H1 (cell line): Measurements from ENCODE around the gene SAMM50.

ENCODE experiments used
- ATF2 ChIP-seq: IDR thresholded peaks from 2 replicates; pipeline ENCODE4 v1.6.1; 2012; ENCODE audit warnings: low read length, inconsistent platforms
- CEBPB ChIP-seq: IDR thresholded peaks from 2 replicates; pipeline ENCODE4 v1.6.1; 2012; ENCODE audit warnings: low read depth, low read length
- EGR1 ChIP-seq: IDR thresholded peaks from 2 replicates; pipeline ENCODE4 v1.6.1; 2011; ENCODE audit warnings: low read depth, low read length, borderline replicate concordance
- HDAC2 ChIP-seq, 2 experiments: fragments of 300-600 bp in 1 of 2; sonication (generic) in 1 of 2; IDR thresholded peaks; 2 replicates each; pipeline ENCODE4 v1.6.1; 2011 to 2012; ENCODE audit warnings: low read depth in 2 of 2, low read length in 2 of 2, mild to moderate bottlenecking in 2 of 2, moderate library complexity in 2 of 2, borderline replicate concordance in 1 of 2, inconsistent platforms in 1 of 2
- MAFK ChIP-seq: IDR thresholded peaks from 2 replicates; pipeline ENCODE4 v1.6.1; 2012; ENCODE audit warnings: low read depth, mild to moderate bottlenecking, improper control_type of control experiment, low read length
- MAX ChIP-seq: IDR thresholded peaks from 2 replicates; pipeline ENCODE4 v1.6.1; 2012; ENCODE audit warnings: inconsistent platforms
- SIN3A ChIP-seq, 2 experiments: IDR thresholded peaks in 1 of 2; conservative IDR thresholded peaks in 1 of 2; 2 replicates each; pipeline ENCODE4 v1.6.1; 2011 to 2012; ENCODE audit warnings: low read length in 2 of 2, improper control_type of control experiment in 1 of 2, low read depth in 1 of 2, mild to moderate bottlenecking in 1 of 2
- SP1 ChIP-seq: IDR thresholded peaks from 2 replicates; pipeline ENCODE4 v1.6.1; 2011; ENCODE audit warnings: low read depth, low read length
- SP4 ChIP-seq: IDR thresholded peaks from 2 replicates; pipeline ENCODE4 v1.6.1; 2012; ENCODE audit warnings: low read length, inconsistent platforms
- TEAD4 ChIP-seq: IDR thresholded peaks from 2 replicates; pipeline ENCODE4 v1.6.1; 2012; ENCODE audit warnings: low read depth, low read length, inconsistent platforms, mixed read lengths
- USF2 ChIP-seq: IDR thresholded peaks from 2 replicates; pipeline ENCODE4 v1.6.1; 2011; ENCODE audit warnings: low read length, improper control_type of control experiment
- TF ChIP-seq, protein P1 (sequence below), 3 experiments: IDR thresholded peaks; 1 replicate in 2 of 3; 2 replicates in 1 of 3; pipeline versions ENCODE4 v1.5.1 to v1.6.1; 2011; ENCODE audit warnings: low read length in 3 of 3, mild to moderate bottlenecking in 3 of 3, inconsistent platforms in 2 of 3, low read depth in 1 of 3, moderate library complexity in 1 of 3; ENCODE audit not compliant: insufficient read depth in 1 of 3; ENCODE audit errors: control extremely low read depth in 1 of 3
- TF ChIP-seq, protein P2 (sequence below): IDR thresholded peaks from 2 replicates; pipeline ENCODE4 v1.6.1; 2011; ENCODE audit warnings: low read depth, mild to moderate bottlenecking, low read length; ENCODE audit not compliant: insufficient read depth

DNA sequence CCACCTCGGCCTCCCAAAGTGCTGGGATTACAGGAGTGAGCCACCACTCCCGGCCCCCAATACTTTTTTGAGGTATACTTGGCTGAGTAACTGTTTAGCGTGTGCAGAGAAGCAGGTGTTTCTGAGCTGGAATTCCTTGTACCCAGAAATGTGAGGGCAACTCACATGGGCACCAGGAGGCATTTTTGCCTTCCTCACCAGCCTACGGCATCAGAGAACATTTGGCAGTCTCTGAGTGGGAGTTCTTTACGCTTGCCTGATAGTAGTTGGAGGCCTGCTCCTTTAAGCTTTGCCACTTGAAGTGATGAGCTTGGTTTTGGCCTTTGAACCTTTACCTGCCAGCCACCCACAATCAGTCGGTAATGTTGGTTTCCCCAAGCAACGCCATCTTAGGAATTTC lies 78.0 kb downstream of the SAMM50 start:
- TF ChIP-seq, protein P1, sequence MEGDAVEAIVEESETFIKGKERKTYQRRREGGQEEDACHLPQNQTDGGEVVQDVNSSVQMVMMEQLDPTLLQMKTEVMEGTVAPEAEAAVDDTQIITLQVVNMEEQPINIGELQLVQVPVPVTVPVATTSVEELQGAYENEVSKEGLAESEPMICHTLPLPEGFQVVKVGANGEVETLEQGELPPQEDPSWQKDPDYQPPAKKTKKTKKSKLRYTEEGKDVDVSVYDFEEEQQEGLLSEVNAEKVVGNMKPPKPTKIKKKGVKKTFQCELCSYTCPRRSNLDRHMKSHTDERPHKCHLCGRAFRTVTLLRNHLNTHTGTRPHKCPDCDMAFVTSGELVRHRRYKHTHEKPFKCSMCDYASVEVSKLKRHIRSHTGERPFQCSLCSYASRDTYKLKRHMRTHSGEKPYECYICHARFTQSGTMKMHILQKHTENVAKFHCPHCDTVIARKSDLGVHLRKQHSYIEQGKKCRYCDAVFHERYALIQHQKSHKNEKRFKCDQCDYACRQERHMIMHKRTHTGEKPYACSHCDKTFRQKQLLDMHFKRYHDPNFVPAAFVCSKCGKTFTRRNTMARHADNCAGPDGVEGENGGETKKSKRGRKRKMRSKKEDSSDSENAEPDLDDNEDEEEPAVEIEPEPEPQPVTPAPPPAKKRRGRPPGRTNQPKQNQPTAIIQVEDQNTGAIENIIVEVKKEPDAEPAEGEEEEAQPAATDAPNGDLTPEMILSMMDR (IDR thresholded peaks at IDR 0.05; ENCODE audit: control extremely low read depth in 1 of 3, insufficient read depth in 1 of 3, low read depth in 1 of 3, low read length in 3 of 3) = no peak
- TF ChIP-seq SIN3A (conservative IDR thresholded peaks at IDR 0.05 in 1 of 2, IDR thresholded peaks at IDR 0.05 in 1 of 2; ENCODE audit: low read depth in 1 of 2, low read length in 2 of 2) (no peak), SP4 (no peak), EGR1 (no peak), ATF2 (no peak), MAFK (no peak), TEAD4 (no peak), CEBPB (no peak), USF2 (no peak), MAX (no peak), SP1 (no peak), HDAC2 (IDR thresholded peaks at IDR 0.05; ENCODE audit: borderline replicate concordance in 1 of 2, low read depth in 2 of 2, low read length in 2 of 2) (no peak)
- TF ChIP-seq, protein P2, sequence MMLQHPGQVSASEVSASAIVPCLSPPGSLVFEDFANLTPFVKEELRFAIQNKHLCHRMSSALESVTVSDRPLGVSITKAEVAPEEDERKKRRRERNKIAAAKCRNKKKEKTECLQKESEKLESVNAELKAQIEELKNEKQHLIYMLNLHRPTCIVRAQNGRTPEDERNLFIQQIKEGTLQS = no peak
